CD4-positive, alpha-beta T cell treated with Interferon alpha-2 for 1 hour (primary cell): ENCODE data around the gene CHMP4A.

Experiments used
- DNase-seq, 2 donors: peaks; one replicate each; pipeline ENCODE4 v3.0.0-alpha.2; 2020 to 2022

CHMP4A gene

DNA sequence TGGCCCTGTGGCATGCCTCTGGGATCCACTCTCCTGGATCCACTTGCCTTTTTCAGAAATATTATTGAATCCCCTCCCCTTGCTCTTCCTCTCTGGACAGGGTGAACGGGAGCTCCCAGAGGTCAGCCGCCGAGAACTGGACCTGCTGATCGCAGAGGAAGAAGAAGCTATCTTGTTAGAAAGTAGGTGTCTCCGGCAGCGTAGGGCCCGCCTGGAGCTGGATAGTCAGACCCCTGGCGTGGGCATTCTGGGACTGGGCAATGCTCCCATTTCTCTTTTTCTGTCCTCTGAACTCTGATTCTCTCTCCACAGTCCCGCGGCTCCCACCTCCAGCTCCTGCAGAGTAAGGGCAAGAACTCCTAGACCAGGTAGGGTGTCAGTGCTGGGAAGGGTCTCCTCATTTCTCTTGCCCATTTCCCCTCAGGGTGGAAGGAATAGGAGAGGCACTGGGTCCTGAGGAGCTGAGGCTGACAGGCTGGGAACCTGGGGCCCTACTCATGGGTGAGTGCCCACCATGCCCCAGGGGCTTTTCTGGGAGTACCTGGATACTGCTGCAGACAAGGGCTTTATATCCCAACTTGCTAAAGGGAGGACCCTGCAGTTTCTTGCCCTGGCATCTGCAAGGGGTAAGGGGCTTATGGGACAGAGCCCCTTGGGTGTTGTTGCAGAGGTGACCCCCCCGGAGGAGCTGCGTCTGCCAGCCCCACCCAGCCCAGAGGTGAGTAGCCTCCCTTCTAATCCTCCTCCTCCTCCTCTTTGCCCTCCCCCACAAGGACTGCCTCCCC lies 36.1 kb downstream of the CHMP4A start:
- DNase-seq, result no peak

DNA sequence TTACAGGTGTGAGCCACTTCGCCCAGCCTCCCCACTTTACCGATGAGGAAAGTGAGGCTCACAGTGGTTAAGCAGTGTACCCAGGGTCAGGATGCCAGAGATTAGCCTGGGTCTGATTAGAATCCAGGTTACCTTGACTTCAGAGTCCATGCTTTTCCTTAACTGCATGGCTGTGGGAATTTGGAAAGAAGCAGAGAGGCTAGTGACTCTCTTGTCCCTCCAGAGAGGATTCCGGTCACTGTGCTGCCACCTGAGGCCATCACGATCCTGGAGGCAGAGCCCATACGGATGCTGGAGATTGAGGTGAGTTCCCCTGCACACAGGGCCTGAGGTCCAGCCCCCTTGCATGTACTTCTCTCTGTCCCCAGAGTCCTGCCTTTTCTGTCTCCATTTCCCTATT lies 36.7 kb downstream of the CHMP4A start:
- DNase-seq, result no peak

DNA sequence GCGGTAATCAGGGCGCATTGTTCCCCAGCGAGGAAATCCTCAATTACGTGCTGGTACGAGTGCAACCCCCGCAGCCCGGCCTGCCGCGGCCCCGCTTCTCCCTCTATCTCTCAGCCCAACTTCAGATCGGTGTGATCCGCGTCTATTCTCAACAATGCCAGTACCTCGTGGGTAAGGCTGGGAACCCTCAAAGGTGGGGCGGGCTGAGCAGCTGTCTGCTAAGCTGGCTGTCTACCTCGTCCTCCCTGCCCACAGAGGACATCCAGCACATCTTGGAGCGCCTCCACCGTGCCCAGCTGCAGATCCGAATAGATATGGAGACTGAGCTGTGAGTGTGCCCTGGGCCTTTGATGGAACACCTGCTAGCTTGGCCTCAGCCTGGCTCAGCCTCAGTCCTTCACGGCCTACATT lies 40.4 kb downstream of the CHMP4A start:
- DNase-seq, result no peak

DNA sequence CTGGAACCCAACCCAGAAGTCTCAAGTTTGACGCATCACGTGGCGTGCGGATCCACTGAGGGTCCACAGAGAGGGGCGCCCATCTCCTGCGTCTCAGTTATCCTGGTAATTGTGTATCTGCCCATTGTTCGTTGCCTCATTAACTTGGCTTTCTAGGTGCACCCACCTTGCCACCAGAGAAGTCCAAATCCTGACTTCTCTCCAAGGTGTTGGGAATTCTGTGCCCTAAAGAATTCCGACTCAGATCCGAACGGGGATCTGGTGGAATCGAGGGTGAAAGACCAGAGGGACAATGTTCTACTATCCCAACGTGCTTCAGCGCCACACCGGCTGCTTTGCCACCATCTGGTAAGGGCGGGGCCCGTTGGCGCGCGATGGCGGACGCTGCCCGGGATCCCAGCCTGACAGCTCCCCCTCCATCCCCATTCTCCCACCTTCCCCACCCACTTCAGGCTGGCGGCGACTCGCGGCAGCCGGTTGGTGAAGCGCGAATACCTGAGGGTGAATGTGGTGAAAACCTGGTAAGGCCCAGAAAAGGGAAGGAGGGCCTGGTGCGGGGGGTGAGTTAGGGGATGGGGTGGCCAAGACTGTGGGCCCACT lies 40.9 kb downstream of the CHMP4A start:
- DNase-seq, result no peak

DNA sequence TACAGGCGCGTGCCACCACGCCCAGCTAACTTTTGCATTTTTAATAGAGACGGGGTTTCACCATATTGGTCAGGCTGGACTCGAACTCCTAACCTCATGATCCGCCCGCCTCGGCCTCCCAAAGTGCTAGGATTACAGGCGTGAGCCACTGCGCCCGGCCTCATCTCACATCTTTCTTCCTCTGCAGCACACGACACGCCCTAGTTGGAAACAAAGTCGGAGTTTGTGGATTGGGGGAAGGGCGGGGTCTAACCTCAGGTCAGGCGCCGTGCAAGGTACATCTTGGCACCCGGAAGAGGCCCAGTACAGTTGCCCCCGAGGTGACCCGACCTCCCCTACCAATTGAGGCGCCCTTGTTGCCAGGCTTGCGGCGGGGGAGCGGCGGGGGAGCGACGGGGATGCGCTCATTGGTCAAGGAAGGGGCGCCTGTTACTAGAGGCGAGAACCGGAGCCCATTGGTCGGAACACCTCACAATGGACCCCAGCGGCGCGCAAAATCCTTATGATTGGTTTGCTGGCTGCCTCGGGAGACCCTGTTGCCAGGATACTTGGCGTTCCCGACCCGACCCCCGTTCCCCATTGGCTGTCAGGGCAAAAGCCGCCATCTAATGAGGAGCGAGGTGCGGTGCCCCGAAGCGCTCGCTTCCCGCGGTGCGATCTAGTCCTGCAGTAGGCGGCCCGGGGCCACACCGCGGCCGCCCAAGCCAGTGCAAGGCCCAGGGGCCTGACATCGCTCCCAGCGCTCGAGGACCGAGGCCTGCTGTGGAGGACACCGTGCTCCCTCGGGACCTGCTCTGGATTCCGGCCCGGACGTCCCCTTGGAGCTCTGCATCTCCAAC lies 41.6 kb downstream of the CHMP4A start, which contains the start of gene REC8:
REC8 (plus strand) TSS at position 659 of the 839 bp plus-strand sequence. CDS start 473 bp downstream, outside the sequence.
- DNase-seq, result peak; percentile 77 to 86

DNA sequence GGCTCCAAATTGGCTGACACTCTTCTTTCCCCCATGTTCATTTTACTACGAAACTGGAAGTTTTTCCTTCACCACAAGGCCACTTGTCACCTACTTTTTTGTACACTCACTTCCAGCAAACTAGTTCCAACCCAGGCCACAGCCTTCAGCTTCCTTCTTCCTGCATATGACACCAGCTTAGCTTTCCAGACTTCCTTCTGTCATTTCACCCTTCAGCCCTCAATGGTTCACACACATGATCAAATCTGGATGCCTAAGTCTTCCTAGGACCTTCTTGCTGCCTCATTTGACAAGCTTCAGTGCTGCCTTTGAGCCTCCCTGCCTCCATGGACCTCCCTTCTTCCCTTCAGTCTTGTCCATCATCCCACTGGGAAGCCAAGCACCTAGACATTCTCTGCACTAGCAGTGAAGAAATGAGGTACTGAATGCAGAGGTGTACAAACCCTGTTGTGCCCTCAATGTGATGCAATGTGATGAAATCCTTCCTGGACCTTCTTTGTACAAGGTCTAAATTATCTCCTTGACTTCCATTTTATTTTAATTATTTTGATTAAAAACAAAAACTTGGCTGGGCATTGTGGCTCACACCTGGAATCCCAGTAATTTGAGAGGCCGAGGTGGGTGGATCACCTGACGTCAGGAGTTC lies 45.7 kb downstream of the CHMP4A start:
- no peak for DNase-seq

DNA sequence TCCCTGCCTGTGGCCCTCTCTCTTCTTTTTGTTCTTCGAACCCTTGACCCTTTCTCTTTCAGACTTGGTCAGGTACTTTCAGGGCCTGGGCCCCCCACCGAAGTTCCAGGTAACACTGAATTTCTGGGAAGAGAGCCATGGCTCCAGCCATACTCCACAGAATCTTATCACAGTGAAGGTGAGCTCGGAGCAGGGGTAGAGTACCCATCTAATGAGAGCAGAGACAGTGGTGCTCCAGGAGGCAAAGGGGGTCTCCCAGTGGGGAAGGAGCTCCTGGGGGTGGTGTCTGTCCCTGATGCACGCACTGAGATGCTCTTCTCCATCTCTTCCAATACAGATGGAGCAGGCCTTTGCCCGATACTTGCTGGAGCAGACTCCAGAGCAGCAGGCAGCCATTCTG lies 47.5 kb downstream of the CHMP4A start:
- DNase-seq, result no peak

DNA sequence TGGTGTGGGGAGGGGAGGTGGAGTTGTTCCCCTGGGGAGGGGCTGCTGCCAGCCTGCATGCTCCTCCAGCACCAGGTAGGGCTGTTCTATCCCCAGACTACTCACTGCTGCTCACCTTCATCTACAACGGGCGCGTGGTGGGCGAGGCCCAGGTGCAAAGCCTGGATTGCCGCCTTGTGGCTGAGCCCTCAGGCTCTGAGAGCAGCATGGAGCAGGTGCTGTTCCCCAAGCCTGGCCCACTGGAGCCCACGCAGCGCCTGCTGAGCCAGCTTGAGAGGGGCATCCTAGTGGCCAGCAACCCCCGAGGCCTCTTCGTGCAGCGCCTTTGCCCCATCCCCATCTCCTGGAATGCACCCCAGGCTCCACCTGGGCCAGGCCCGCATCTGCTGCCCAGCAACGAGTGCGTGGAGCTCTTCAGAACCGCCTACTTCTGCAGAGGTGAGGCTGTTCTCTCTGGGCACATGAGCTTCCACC lies 48.7 kb downstream of the CHMP4A start:
- DNase-seq, result no peak

DNA sequence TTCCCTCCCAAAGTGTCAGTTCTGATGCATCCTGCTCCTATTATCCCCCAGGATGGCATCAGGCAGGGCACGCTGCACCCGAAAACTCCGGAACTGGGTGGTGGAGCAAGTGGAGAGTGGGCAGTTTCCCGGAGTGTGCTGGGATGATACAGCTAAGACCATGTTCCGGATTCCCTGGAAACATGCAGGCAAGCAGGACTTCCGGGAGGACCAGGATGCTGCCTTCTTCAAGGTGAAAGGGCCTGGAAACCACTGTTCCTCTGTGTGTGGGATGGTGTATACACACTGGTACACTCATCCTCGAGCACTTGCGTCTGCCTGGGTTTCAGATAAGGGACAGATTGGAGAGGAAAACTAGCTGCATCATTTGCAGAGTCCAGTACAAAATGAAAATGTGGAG lies 51.2 kb downstream of the CHMP4A start:
- no peak for DNase-seq

DNA sequence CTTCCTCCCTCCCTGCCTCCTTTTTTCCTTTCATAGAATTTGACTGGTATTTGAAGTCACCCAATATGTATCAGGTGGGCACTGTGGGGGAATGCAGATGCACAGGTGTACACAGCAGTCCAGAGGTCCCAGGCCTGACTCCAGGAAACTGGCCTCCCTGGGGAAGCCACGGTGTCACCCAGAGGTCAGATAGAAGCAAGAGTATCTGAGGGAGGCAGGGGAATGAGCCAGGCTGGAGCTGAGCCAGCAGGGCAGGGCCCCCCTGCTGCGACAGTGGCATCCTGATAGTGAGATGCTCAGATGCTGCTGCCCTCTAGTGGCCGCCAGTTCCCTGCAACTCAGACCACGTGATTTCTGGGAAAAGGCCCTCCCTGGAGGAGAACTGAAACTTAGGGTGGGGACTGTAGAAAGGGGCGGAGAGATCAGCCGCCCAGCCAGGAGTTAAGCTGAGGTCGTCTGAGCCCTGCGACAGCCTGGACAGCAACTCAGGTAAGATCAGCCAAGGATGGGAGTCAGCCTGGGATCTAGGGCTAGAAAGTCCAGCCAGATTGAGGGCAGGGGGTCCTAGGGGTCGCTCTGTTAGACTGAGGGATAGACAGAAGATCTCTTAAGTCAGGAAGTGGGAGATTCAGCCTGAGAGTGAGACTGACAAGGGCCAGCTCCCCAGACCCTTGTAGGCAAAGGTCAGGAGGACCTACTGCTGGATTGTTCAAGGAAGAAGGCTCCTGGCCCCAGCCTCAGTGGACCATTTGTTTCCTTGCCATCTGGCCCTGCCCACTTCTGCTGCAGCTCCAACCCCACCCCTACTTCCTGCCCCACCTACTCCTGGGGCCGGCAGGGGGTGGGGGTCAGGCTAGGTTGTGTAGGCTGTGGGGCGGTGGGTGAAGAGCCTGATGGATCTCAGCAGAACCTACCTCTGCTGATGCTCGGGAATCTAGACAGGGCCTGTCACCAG lies 52.2 kb downstream of the CHMP4A start, which contains the start of gene IRF9:
IRF9 (plus strand) TSS at position 416 of the 955 bp plus-strand sequence. CDS start 880 bp downstream, outside the sequence.
- peak; percentile 96 to 99 for DNase-seq

DNA sequence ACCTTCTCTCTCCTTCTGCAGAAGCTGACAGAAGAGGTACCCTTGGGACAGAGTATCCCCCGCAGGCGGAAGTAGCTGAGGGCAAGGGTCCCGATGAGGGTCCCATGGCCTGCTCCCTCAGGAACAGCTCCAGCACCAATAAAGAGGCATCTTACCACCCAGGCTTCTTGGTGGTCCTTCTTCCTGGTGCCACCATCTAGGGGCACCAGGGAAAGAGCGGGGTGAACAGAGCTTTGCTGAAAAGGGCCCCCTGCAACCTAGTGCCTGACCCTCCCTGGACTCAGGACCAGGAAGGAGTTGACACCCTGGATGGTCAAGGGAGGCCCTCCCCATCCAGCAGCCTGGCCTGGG lies 52.8 kb downstream of the CHMP4A start:
- DNase-seq, result no peak

DNA sequence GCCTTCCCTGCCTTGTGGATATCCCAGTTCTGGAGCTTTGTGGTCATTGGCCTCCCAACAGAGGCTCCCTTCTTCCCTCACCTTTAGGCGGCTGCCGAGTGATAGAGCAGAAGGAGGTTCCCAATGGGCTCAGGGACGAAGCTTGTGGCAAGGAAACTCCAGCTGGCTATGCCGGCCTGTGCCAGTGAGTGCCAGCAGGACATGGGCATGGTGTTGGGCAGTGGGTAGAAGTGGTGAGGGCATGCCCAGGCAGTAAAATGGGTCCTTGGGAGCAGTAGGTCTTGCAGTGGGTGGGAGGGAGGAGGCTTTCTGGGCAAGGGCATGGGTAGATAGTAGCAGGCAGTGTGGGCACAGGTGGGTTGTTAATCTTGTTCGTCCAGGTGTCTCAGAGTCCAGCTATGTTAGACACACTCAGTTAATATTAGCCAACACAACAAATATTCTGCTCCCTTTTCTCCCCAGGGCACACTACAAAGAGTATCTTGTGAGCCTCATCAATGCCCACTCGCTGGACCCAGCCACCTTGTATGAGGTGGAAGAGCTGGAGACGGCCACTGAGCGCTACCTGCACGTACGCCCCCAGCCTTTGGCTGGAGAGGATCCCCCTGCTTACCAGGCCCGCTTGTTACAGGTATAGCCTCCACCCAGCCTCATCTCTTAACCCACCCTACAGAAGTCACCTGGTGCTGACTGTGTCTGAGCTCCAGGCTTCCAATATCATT lies 53.4 kb downstream of the CHMP4A start:
- DNase-seq, result no peak
